ENCODE results near the gene ENDOV.

The ENDOV gene

DNA sequence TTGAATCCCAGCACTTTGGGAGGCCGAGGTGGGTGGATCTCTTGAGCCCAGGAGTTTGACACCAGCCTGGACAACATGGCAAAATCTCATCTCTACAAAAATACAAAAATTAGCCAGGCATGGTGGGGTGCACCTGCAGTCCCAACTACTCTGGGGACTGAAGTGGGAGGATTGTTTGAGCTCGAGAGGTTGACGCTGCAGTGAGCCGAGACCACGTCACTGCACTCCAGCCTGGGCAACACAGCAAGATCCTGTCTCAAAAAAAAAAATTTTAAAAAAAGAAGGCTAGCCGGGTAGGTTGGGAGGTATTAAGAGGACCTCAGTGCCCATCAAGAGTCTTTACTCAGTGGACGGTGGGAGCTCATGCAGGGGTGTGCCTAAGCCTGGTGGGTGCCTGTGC lies 65.3 kb downstream of the ENDOV start:
- DNase-seq: no peak

DNA sequence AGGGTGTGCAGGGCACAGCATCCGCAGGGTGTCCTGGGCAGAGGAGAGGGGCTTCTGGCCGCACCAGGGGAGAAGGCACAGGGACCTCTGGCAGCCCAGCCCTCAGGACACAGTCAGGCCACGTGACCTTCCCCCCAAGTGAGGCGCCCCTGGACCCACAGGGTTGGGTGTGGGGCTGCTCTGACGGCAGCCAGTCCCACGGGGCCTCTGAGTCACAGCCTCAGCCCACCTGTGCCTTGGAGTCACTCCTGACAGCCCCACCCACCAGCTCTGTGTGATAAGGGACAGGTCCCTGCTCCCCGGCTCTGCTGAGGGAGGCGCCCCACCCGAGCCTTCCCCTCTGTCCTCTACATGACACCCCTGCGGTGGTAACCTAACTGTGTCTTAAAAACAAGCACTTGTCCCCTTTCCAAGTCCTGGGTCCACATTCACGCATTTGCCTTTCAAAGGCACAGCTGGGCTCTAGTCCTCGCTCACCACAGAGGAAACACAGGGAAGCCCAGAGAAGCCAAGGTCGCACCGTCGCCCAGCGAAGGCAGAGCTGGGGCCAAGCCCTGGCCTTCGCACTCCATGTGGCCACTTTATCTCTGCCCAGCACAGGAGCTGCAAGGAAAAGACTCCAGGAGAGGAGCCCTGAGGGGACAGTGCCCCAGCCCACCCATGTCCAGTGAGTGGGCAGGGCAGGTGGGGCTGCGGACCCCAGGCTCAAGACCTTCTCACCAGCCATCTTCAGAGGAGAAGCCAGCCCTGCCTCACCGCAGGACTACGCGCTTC lies 66.5 kb downstream of the ENDOV start:
- peak in 1 of 51 donors; percentile 23 for DNase-seq

DNA sequence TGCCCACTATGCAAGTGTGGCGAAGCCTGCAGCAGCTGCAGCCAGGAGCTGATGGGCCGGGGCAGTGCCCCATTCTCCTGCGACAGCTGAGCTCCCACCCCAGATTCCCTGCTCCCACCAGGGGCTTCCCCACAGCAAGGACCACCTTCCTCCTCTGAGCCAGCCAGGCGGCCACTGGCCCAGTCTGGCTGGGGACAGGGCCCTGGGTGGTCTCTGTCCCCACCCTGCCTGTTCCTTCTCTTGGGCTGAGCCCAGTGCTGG lies 67.0 kb downstream of the ENDOV start:
- DNase-seq: no peak

DNA sequence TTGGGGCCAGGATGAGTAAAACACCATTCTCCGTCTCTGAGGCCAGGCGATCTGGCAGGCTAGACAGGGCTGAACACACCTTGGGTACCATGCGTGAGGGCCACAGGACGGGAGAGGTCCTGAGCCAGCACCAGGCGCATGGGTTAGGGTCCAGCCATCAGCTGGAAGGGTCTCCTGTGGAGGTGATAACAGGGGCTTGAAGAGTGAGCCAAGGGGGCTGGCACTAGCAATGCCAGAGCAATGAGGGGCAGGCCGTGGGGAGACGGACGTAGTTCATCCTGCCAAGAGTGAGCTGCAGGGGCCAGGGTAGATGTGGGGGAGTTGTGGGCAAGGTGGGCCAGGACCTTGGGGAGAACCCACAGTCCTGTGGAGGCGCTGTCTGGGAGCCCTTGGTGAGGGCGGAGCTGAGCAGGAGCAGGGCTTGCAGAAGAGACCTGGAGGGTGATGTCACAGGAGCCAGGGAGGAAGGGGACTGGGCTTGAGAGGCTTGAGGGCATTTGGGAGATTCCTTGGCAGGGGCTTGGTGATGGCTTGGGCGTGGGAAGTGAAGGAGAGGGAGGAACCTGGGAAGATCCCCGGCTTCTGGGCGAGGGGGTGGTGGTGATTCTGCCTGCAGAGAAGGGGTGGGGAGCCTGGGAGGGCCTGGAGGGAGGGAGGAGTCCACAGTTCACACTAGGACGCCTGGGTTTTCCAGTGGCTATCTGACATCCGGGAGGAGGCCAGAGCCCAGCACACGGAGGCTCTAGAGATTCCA lies 67.8 kb downstream of the ENDOV start:
- DNase-seq: no peak

DNA sequence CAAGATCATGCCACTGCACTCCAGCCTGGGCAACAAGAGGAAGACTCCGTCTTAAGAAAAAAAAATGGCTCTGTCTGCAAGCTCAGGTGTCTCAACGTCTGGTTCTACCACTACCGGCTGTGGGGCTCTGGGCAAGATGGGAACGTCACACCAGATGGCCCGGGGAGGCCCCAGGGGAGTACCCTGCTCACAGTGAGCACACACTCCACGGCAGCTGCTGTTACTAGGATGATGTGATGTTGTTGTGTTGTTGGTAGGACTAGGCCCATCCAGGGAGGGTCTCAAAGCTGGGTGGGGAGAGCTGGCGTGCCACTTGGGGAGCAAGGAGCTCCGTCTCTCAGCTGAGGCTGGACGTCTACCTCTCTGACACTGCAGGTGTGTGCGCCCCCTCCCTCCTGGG lies 70.9 kb downstream of the ENDOV start:
- no peak for DNase-seq

DNA sequence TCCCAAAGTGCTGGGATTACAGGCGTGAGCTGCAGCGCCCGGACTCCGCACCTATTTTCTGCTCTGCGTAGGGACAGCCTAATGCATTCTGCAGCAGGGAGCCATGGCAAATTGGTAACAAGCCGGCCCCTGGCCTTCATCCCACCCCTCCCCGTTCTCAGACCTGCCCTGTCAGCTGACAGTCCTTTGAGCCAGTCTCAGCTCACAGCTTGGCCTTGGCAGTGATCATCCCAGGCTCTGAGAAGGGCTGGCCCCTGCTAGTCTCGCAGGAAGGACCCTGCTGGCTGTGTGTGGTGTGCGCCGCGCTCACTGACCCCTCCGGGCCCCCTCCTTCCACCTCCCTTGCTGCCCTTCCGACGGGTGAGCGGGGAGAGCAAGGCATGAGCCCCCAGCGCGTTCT lies 71.7 kb downstream of the ENDOV start:
- DNase-seq: no peak

DNA sequence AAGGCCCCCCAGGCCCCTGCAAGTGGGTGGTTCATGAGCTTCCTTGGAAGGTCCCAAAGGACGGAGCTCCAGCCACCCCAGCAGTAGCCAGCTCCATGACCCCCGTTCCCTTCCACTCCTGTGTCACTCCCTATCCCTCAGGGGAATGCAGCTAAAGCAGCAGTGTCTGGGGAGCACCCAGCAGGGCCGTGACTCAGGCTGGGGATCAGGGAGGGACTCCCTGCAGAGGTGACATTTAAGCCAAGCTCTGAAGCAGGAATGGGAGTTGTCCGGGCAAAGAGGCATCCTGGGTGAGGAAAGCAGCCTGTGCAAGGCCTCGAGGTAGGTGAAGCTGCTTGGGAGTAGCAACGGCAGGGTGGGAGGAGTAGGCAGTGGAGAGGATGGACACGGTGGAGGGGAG lies 72.5 kb downstream of the ENDOV start:
- no peak for DNase-seq

Data from hypothalamus (tissue), 51 donors.